Head of caudate nucleus (tissue), 42 donors: ENCODE data around the gene TBC1D16.

Source experiments
- DNase-seq, 42 donors: peaks; one replicate each; pipeline versions ENCODE4 v3.0.0 to v3.0.0-alpha.2; 2020 to 2021; ENCODE audit warnings: mixed read lengths in 7 of 42
- intact Hi-C: fragments of 100-400 bp; cut with DNase I; formaldehyde crosslinking; loops from one replicate; pipeline ENCODE4 v1.15.0; 2022

Gene TBC1D16

GRCh38 chr17:79992649-79993389 is 42.9 kb downstream of the TBC1D16 start:
- intact Hi-C loops = loop anchor here (5.0 kb wide), 2 partner anchors 151 to 201 kb away; no protein-coding TSS in a partner anchor
- no peak for DNase-seq

- peak in 7 of 42 donors; percentile 26 to 41 (median 34) for DNase-seq
- intact Hi-C loops = loop anchor here (5.0 kb wide), 2 partner anchors 150 to 200 kb away; no protein-coding TSS in a partner anchor
Observed at GRCh38 chr17:79991924-79992648, 43.6 kb downstream of the TBC1D16 start.

DNA sequence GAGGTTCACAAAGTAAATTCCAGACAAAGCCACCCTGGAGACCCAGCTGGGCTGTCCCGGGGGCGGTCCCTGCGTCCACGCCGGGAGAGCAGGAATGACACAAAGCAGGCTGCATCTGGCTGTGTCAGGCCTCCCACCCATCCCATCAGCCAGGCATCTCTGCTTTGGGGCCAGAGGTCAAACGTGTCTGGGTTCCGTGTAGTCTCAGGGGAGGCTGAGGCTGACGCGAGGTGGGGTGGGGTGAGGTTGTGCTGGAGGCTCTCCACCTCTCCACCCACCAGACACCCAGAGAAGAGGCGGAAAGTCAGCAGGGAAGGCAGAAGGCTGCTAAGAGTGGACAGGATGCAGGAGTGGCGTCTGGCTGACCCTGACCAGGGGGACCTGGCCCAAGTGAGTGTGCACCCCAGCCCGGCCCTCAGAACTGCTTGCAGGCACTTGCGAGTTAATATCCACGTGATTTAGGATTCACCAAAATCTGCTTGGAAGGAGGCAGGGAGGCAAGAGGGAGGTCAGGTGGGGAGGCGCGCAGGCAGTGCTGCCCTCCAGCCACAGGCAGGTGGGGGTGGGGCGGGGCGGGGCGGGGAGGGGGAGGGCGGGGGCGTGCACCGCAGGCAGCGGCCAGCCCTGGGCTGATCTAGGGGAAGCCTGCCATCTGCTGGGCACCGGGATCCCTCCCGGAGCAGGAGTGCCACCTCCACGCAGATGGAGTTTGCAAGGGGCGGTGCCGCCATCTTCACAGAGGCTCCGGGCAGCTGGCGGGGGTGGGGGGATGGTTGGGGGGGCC is 44.3 kb downstream of the TBC1D16 start:
- intact Hi-C loops = loop anchor here (5.0 kb wide), 2 partner anchors 149 to 199 kb away; no protein-coding TSS in a partner anchor
- DNase-seq = peak; percentile 78 to 95 (median 89)

GRCh38 chr17:79990704-79991103 is 45.0 kb downstream of the TBC1D16 start:
- intact Hi-C loops = loop anchor here (5.0 kb wide), 2 partner anchors 148 to 198 kb away; no protein-coding TSS in a partner anchor
- DNase-seq = no peak

DNA sequence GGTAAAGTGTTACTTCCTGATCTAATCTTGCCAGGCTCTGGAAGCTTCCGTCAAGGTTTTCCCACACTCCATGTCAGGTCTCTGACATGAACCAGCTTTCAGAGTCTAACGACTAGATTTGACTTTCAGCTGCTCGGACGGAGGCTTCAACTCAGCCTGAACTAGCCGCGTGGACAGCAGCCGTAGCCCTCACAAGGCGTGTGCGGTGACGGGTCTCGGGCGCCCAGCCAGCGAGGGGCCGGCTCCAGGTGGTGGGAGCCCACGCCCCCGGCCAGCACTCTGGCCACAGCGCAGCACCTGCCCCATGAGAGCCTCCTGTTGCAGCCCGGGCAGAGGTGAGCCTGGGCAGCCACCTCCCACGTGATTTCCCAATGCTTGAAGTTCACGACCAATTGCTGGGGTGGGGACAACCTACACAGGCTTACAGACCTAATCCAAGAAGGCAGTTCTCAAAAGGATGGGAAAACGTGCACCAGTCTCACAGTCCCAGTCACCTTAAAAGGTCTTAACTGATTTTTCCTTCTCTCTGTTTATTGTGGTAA is 45.5 kb downstream of the TBC1D16 start:
- intact Hi-C loops = loop anchor here (5.0 kb wide), 2 partner anchors 148 to 198 kb away; no protein-coding TSS in a partner anchor
- DNase-seq = no peak

DNA sequence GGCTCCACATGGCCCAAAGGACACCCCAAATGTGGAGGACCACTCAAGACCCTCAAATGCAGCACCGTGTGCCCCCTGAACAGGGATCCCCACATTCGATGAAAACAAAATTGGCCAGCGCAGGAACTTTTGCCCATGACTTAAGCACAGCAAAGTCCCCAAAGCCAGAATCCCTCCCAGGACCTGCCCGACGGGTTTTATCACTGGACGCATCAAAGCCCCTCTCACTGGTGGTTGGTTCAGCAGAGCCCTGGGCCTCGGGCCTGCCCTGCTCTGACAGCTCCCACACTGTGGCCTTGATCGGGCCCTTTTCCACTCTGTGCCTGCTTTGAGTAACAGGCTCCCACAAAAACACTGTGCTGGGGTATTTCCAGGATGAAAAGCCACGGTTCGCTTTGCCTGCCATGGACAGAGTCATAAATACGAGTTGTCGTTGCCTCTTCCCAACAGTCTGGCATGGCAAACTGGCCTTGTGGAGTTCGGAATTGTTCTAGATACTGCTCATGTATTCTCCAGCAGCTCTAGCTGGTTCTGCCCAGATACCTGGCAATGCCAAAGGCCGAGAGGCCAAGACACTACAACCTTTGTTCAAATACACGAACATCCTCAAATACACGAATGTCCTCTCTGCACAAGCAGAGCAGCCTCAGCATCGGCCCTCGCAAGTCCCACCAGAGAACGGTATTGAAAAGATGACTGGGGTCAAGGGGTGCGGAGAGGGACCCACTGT is 46.4 kb downstream of the TBC1D16 start:
- intact Hi-C loops = no loop called here
- no peak for DNase-seq

DNA sequence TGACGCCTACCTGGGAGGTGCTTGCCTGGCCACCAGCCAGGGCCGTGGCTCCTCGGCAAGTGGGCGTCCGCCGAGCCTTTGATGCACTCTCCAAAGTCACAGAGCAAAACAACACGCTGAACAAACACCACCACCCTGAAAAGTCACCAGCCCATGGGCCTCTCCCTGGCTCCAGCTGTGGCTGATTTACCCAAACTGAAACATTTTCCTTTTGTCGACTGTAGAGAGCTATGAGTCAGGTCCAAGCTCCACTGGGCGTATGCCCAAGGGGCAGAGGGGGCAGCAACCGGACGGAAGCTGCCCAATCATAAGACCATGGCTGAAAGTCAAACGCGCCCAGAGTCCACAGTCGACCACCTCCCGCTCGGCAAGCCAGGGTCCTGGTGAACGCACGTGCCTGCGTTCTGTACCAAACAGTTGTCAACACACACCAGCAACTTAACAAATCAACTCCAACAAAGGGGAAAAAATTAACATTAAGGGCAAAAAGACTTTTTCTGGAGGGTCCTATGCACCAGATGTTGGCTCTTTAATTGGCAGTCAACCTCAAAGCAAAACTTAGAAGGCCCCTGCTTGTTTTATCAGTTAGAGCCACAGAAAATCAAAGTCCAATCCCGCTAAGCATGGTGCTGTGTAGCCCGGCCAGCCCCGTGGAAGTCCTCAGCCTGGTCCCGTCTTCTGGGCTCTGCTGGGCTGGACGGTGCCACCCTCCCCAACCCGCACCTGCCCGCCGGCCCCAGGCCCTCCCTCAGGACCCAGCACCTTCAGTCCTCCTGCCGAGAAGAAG is 47.3 kb downstream of the TBC1D16 start:
- DNase-seq = no peak
- intact Hi-C loops = no loop called here

- intact Hi-C loops = no loop called here
- DNase-seq = no peak
Observed at GRCh38 chr17:79987935-79988184, 47.8 kb downstream of the TBC1D16 start.

GRCh38 chr17:79987187-79987934 is 48.3 kb downstream of the TBC1D16 start:
- DNase-seq = no peak
- intact Hi-C loops = no loop called here

- DNase-seq = no peak
- intact Hi-C loops = no loop called here
Observed at GRCh38 chr17:79986411-79987186, 49.1 kb downstream of the TBC1D16 start.

- DNase-seq = peak in 1 of 42 donors; percentile 1
- intact Hi-C loops = no loop called here
Observed at GRCh38 chr17:79985943-79986391, 49.7 kb downstream of the TBC1D16 start.

DNA sequence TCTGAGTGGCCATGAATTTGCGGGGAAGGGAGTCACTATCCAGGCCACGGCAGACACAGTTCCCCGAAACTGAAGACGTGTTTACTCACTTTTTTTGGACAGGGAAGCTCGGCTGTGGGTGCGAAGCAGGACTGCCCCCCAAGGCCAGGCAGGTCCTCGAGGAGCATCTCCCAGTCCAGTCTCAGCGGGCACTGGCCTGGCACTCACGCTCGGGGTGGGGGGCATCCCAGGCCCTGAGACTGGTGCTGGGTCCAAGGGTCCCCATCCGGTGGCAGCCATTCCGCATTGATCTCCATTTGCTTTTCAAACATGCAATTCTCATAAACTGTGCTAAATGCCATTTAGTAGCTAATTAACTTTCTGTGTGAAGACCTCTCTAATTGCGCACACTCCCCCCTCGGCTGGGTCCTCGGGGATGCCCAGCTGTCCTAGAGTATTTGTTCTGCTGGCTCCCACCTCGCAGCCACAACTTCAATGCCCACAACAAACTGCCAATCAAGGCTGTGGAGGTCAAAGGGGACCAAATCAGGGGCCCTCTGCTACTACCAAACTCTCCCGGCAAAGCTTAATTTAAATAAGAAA is 50.2 kb downstream of the TBC1D16 start:
- peak in 1 of 42 donors; percentile 2 for DNase-seq
- intact Hi-C loops = no loop called here

GRCh38 chr17:79984877-79985276 is 50.8 kb downstream of the TBC1D16 start:
- intact Hi-C loops = no loop called here
- DNase-seq = no peak

DNA sequence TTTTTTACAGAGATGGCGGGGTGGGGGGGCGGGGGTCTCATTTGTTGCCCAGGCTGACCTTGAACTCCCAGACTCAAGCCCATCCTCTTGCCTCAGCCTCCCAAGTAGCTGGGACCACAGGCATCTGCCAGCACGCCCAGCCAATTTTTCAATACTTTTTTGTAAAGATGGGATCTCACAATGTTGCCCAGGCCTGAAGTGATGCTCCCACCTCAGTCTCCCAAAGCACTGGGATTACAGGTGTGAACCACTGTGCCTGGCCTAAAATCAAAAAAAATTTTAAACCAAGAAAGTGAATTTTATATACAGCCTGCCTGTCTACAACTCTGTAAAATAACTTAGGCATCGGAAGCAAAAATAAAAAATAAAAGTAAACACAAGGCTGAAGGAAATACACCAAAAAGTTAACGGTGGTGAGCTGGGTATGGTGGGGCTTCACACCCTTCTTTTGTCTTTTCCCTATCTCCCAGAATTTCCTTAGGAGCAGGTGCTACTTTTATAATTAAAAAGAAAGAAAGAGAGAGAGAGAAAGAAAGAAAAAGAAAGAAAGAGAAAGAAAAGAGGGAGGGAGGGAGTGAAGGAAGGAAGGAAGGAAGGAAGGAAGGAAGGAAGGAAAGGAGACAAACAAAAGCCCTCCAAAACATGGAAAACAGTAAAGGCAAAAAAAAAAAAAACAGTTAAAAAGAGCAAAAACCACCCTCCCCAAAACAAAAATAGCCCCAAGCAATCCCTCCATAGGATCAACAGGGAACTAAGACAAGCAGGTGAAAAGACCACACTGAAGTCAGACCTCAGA is 51.4 kb downstream of the TBC1D16 start:
- intact Hi-C loops = no loop called here
- DNase-seq = no peak

GRCh38 chr17:79983456-79983855 is 52.2 kb downstream of the TBC1D16 start:
- peak in 5 of 42 donors; percentile 5 to 32 (median 15) for DNase-seq

More at GRCh38 chr17:79983456-79983855, 52.2 kb downstream of the TBC1D16 start:
- intact Hi-C loops = no loop called here
